NCI-H510A (cell line): ENCODE measurements around the gene CEP112.

ENCODE experiments used
- DNase-seq: peaks from one replicate; lab custom pipeline; 2025; lab: John Stamatoyannopoulos, UW

CEP112 gene

GRCh38 chr17:65985571-65985970 is 206.4 kb downstream of the CEP112 start:
- DNase-seq = no peak

GRCh38 chr17:65984299-65984698 is 207.6 kb downstream of the CEP112 start:
- no peak for DNase-seq

GRCh38 chr17:65978871-65979270 is 213.1 kb downstream of the CEP112 start:
- DNase-seq = no peak

- DNase-seq = no peak
These were observed 214.9 kb downstream of the CEP112 start for GRCh38 chr17:65977041-65977440.

- DNase-seq = peak; percentile 15
These were observed 216.1 kb downstream of the CEP112 start for GRCh38 chr17:65975878-65976277.

DNA sequence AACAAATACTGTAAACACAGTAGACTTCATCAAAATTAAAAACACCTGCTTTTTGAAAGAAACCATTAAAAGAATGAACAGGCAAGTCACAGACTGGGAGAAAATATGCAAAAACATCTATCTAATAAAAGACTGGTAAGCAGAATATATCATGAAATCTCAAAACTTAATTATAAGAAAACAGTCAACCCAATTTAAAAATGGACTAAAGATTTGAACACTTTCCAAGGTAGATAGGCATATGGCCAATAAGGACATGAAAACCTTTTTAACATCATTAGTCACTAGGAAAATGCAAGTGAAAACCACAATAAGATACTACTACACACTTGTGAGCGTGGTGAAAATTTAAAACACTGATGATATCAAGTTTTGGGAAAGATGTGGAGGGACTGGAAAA is 218.7 kb downstream of the CEP112 start:
- DNase-seq = no peak

DNA sequence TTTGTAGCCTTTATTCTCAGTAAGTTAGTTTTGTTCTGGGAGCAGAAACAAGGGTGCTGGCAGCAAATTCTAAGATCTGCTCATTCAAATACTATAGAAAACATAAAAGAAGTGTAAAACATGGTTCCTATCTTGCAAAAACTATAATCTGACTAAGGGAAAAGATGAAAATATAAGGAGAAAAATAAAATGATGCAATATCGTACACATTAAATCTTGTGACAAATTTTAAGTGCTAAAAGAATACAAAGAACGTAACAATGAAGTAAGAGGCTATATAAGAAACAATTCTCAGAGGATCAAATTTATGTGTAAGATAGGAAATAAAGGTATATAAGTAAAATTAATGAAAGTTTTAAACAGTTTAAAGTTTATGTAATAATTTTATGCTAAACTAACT is 224.6 kb downstream of the CEP112 start:
- no peak for DNase-seq

DNA sequence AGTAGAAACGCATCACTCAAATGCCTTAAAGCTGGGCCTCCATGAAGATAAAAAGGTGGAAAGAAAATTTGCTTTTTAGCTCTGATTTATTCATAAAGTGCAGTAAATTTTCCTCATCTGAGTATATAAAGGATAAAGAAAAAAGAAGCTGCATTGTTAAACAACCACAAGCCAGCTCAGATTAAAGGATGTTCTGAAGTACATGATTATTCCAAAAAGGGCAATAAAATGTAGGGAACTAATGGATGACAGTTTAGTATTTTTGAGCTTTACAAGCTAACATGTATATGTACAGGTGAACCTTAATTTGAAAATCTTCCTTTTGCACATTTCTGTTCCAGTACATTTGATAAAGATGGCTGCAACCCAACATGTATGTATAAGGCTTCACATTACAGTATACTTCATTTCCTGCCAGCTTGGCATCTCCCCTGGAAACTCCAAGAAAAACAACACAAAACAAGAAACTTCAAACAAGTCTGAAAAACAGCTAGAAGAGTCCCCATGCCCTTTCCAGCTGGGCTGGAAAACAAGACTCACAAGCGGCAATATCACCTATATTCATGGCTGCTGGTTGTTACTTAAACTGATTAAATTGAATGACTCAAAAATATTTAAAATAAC is 225.7 kb downstream of the CEP112 start:
- DNase-seq = no peak

- DNase-seq = no peak
These were observed 228.8 kb downstream of the CEP112 start for GRCh38 chr17:65963179-65963578.

- DNase-seq = no peak
These were observed 232.3 kb downstream of the CEP112 start for GRCh38 chr17:65959630-65960029.

GRCh38 chr17:65956814-65957213 is 235.1 kb downstream of the CEP112 start:
- no peak for DNase-seq

GRCh38 chr17:65954148-65954449 is 237.8 kb downstream of the CEP112 start:
- no peak for DNase-seq

GRCh38 chr17:65953316-65954147 is 238.4 kb downstream of the CEP112 start:
- no peak for DNase-seq

DNA sequence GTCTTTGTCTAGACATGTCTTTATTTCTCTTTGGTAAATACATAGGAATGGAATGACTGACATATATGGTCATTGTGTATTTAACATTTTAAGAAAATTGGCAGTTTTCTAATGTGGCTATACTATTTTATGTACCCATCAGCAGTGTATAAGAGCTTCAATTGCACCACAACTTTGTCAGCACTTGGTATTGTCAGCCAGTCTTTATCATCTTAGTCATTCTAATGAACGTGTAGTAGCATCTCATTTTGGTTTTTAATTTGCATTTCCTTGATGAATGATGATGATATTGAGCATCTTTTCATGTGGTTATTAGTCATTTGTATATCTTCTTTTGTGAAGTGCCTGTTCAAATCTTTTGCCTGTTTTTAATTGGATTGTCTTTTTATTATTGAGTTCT is 239.3 kb downstream of the CEP112 start:
- DNase-seq = no peak

GRCh38 chr17:65952015-65952414 is 239.9 kb downstream of the CEP112 start:
- no peak for DNase-seq

DNA sequence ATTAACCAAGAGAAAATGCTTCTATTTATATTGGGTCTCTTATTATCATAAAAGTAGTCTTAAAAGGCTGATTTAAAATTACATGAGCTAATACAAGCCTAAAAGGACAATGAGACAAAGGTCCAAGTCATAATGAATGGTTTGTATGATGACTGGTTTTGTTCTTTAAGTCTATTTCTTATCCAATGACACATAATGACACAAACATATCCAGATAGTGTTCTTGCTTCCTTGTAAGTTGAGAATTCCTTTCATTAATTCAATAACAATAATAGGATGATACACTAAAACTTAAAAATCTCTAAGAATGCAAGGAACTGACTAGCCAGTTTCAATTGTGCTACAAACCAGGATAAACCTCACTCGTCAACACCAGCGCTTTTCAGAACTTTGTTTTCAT is 244.1 kb downstream of the CEP112 start:
- no peak for DNase-seq

DNA sequence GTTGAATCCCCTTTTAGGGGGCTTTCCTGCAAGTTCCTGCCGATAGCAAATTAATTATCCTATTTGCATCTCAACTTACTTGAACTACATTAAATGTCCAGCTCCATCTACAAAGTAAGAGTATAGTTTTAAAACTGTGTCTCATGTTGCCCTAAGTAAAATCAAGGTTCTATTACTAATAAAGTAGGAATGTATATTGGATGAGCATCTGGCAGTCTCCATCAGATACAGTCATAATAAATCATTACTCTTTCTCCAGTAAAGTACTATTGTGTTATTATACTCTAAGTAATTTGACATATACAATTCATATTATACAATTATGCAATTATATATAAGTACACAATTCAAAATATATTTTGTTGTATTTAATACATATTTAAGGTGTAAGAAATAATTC is 249.3 kb downstream of the CEP112 start:
- DNase-seq = no peak

DNA sequence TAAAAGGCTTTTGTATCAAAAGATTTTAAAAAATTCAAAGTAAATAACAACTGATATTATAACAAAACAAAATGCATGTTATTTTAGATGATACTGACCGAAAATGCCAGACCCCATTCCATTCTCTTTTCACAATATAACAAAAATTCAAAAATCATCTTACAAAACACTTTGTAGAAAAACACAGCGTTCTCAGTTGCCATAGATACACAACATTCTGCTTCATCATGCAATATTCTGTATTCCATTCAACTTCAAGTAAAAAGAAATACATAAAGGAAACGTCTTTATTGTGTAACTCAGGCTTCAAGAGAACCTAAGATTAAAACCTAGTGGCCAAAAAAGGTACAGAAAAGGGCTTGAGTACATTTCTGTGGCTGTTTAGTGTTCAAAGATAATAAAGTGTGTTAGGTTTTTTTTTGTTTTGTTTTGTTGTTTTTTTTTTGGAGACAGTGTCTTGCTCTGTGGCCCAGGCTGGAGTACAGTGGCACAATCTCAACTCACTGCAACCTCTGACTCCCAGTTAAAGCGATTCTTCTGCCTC is 250.5 kb downstream of the CEP112 start:
- DNase-seq = no peak

- no peak for DNase-seq
These were observed 255.9 kb downstream of the CEP112 start for GRCh38 chr17:65936013-65936412.

- no peak for DNase-seq
These were observed 258.6 kb downstream of the CEP112 start for GRCh38 chr17:65933290-65933689.

GRCh38 chr17:65931246-65932149 is 260.4 kb downstream of the CEP112 start:
- DNase-seq = no peak

GRCh38 chr17:65930140-65930730 is 261.7 kb downstream of the CEP112 start:
- DNase-seq = no peak
